Adrenal gland (tissue), 12 donors: ENCODE results near the gene PKNOX1. TPM values are rescaled to one million over a fixed set of nuclear protein-coding genes. Genes with fewer than 3 reads are reported as not detected.
A peak's percentile ranks its signal among the peaks of the same experiment; 100 is the strongest.
"Not testable (repeated sequence)": the region's sequence is repeated elsewhere in the genome, so short reads cannot be mapped to it uniquely, and the experiment has no call there.

Experiments
- DNase-seq, 7 donors: peaks; one replicate each; pipeline ENCODE4 v3.0.0-alpha.2; 2019 to 2020
- H3K27ac ChIP-seq, 5 donors: fragments of 200-600 bp; sonication (generic) in 4 of 5; 1 replicate in 3 of 5; 2 replicates in 2 of 5; pipeline versions ENCODE4 v1.5.1 to v1.8.0; 2016 to 2020; ENCODE audit warnings: mild to moderate bottlenecking in 1 of 5
- H3K27me3 ChIP-seq: fragments of 200-600 bp; 2 replicates; pipeline ENCODE4 v1.8.0; 2021
- H3K36me3 ChIP-seq, 2 donors: fragments of 200-600 bp; replicated peaks in 1 of 2; 1 replicate in 1 of 2; 2 replicates in 1 of 2; pipeline versions ENCODE4 v1.5.1 to v1.8.0; 2018 to 2022
- H3K4me1 ChIP-seq, 2 donors: fragments of 200-600 bp; replicated peaks in 1 of 2; 1 replicate in 1 of 2; 2 replicates in 1 of 2; pipeline versions ENCODE4 v1.5.1 to v1.8.0; 2018 to 2021
- H3K4me3 ChIP-seq, 4 donors: fragments of 200-600 bp; sonication (generic) in 3 of 4; one replicate each; pipeline ENCODE4 v1.5.1; 2016 to 2018
- H3K9me3 ChIP-seq, 3 donors: fragments of 200-600 bp; sonication (generic) in 1 of 3; replicated peaks in 1 of 3; 1 replicate in 2 of 3; 2 replicates in 1 of 3; pipeline versions ENCODE4 v1.5.1 to v1.8.0; 2016 to 2021
- POLR2A ChIP-seq, 2 donors: fragments of 450-650 bp; IDR thresholded peaks; one replicate each; pipeline ENCODE4 v1.6.1; 2017; ENCODE audit warnings: antibody characterized with exemption in 2 of 2, mild to moderate bottlenecking in 2 of 2, moderate library complexity in 1 of 2
- WGBS, 4 donors: extraction: QIAGEN DNeasy Blood & Tissue Kit in 2 of 4; methylation state at CpG; one replicate each; pipeline versions ENCODE4 v1.1.5 to v1.1.7; 2013 to 2017; 5-methylcytosine and 5-hydroxymethylcytosine counted together
- intact Hi-C, 2 donors: fragments of 100-400 bp; cut with DNase I; formaldehyde crosslinking; loops; one replicate each; pipeline versions ENCODE4 v1.14.1 to v1.15.0; 2022 to 2023
- polyA plus RNA-seq, 3 donors: library from polyadenylated mRNA; stranded (reverse); fragments of 200-250 nt in 2 of 3; fragments of 350-450 nt in 1 of 3; fragmentation: Illumina TruSeq in 1 of 3; extraction: RNeasy Lipid Tissue Mini Kit (QIAGEN cat#74804) in 1 of 3; gene quantifications; one replicate each; pipeline ENCODE4 v1.2.3, GENCODE V29; 2013 to 2014
- total RNA-seq, 9 donors: library from RNA; depleted of rRNA in 4 of 9; stranded (reverse); fragments of >200 nt in 4 of 9; fragments of 120-200 nt in 1 of 9; fragmentation: NEBNext Ultra II Directional in 1 of 9; extraction: Animal tissue kit (Norgen Biotek cat#: 25700) in 1 of 9; gene quantifications; one replicate each; pipeline versions ENCODE4 v1.1.0 to v1.2.4, GENCODE V29; 2013 to 2023
- TF ChIP-seq, protein P1 (sequence below), 6 experiments: fragments of 450-650 bp in 4 of 6; fragments of 200-600 bp in 2 of 6; sonication (generic) in 1 of 6; IDR thresholded peaks; 1 replicate in 5 of 6; 2 replicates in 1 of 6; pipeline versions ENCODE4 v1.5.1 to v1.8.0; 2016 to 2021; ENCODE audit warnings: antibody characterized with exemption in 6 of 6, mild to moderate bottlenecking in 2 of 6, moderate library complexity in 1 of 6
- donor health status: healthy with polysubstance abuse.
- donor health status: Bipolar disorder and iron deficiency.
- donor health status: DM: yes; HTN: yes; CAD: no.
- donor health status: DM: no; HTN: no; CAD: no.
- donor health status: DM: no; HTN: no; CAD: no.
- donor health status: DM: yes; HTN: yes; CAD: no.

Gene PKNOX1
- total and polyA plus RNA-seq, 12 donors = 8.2 to 21.7 (median 12.6) TPM

DNA sequence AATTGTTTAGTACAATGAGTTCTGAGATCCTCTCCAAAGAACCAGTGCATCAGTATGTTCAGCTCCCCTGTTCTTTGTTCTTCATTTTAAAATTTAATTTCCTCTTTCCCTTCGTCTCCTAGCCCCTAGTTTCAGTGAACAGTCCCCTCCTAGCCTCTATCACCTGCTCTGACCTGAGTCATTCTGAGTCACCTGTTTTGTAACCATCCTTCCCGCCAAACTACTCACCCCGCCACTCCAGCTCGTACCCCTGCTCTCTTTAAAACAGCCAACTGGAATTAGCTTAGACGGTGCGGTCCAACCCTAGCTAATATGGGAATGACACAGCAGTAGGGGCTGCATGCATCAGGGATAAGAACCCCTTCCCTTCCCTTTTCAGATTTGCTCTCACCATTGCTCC lies 32.1 kb upstream of the PKNOX1 start:
- DNase-seq = no peak
- WGBS, 4 donors = 69 to 95% (median 77%) methylated on average over 6 of the region's 6 CpGs
- H3K27me3 ChIP-seq = no peaks in the 10 kb centered on the region
- no peak overlapping the region for H3K4me3 ChIP-seq
- no peaks in the 10 kb centered on the region for H3K36me3 ChIP-seq
- no peak for TF ChIP-seq POLR2A (IDR thresholded peaks at IDR 0.05)
- TF ChIP-seq, protein P1, sequence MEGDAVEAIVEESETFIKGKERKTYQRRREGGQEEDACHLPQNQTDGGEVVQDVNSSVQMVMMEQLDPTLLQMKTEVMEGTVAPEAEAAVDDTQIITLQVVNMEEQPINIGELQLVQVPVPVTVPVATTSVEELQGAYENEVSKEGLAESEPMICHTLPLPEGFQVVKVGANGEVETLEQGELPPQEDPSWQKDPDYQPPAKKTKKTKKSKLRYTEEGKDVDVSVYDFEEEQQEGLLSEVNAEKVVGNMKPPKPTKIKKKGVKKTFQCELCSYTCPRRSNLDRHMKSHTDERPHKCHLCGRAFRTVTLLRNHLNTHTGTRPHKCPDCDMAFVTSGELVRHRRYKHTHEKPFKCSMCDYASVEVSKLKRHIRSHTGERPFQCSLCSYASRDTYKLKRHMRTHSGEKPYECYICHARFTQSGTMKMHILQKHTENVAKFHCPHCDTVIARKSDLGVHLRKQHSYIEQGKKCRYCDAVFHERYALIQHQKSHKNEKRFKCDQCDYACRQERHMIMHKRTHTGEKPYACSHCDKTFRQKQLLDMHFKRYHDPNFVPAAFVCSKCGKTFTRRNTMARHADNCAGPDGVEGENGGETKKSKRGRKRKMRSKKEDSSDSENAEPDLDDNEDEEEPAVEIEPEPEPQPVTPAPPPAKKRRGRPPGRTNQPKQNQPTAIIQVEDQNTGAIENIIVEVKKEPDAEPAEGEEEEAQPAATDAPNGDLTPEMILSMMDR (IDR thresholded peaks at IDR 0.05) = no peak
- no peak overlapping the region for H3K27ac ChIP-seq
- intact Hi-C loops = loop anchor here in 1 of 2 donors (10.0 kb wide), 1 partner anchor 53 kb away; no protein-coding TSS in a partner anchor
- H3K9me3 ChIP-seq = no peaks in the 10 kb centered on the region
- H3K4me1 ChIP-seq = peaks cover 0 to 5% of the 10 kb centered on the region in 2 donors

DNA sequence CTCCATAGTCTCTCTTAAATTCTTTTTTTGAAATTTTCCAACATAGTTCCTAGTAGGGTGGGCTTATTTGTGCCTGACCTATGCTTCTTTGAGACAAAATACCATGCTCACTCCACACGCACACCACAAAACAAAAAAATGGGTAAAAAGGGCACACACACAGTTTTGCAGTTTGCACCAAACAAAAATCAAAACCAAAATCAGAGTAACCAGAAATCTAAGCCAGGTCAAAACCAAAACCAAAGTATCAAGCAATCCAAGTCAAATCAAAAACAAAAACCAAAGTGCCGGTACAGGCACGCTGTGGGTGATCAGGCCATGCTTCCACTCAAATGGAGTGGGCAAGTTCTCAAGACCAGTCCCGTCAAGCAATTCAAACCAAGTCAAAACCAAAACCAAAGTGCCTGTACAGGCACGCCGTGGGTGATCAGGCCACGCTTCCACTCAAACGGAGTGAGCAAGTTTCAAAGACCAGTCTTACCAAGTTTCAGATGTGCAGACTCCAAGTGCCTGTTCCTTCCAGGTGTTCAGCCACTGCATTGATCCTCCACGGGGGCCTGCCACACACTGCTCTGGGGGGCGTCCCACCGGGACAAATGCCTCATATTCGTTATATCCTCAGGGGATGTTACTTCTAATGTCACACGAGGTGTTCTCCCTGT lies 25.1 kb upstream of the PKNOX1 start:
- not testable (repeated sequence) for H3K9me3 ChIP-seq, H3K27me3 ChIP-seq, H3K27ac ChIP-seq, H3K36me3 ChIP-seq, H3K4me1 ChIP-seq, DNase-seq, H3K4me3 ChIP-seq
- 85 to 94% (median 91%) methylated on average over 13 of the region's 13 CpGs for WGBS, 4 donors
- intact Hi-C loops = loop anchor here in 1 of 2 donors (10.0 kb wide), 1 partner anchor 46 kb away; no protein-coding TSS in a partner anchor

DNA sequence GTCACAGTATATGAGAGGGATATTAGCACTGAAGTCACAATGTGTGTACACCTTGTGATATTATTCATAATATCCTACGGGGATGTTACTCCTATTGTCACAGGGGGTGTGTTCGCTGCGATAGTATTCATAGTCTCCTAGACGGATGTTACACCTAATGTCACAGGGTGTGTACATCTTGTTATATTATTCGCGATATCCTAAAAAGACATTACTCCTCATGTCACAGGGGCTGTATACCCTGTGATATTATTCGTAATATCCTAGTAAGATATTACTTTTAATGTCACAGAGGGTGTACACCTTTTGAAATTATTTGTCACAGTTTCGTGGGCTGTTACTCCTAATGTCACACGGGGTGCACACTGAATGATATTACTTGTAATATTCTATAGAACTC lies 23.2 kb upstream of the PKNOX1 start:
- intact Hi-C loops, H3K27me3 ChIP-seq, H3K36me3 ChIP-seq, H3K4me3 ChIP-seq, H3K9me3 ChIP-seq, H3K27ac ChIP-seq, DNase-seq, H3K4me1 ChIP-seq: not testable (repeated sequence)
- 93 to 97% (median 95%) methylated on average over 9 of the region's 9 CpGs for WGBS, 4 donors

DNA sequence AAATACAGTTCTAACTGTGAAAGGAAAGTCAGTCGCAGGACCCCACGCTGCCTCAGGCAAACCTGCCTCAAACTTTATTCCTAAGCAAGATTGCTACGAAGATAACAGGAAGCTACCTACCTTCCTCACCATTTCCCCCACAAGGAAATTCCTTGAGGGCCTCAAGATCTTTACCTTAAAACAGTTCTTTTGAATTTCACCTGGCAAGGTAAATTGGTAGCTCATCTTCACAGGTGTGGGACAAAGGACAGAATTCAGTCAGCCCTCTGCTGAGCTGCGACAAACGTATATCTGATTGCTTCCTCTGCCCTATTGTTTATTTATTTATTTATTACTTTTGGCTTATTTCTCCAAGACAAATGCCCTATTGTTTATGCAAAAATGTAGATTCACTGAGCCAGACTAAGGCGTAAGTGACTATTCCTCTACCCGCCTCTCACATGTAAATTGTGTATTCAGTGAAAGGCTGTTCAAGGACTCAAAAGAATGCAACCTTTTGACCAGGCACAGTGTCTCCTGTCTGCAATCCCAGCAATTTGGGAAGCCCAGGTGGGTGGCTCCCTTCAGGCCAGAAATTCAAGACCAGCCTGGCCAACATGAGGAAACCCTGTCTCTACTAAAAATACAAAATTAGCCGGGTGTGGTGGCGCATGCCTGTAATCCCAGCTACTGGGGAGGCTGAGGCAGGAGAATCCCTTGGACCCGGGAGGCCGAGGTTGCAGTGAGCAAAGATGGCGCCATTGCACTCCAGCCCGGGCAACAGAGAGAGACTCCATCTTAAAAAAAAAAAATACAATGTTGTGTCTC lies 17.3 kb upstream of the PKNOX1 start:
- Histone ChIP-seq H3K4me3 (no peak overlapping the region), H3K9me3 (no peaks in the 10 kb centered on the region), H3K4me1 (no peaks in the 10 kb centered on the region), H3K27ac (no peak overlapping the region), H3K27me3 (no peaks in the 10 kb centered on the region), H3K36me3 (no peaks in the 10 kb centered on the region)
- intact Hi-C loops = no loop called here
- TF ChIP-seq, protein P1 (IDR thresholded peaks at IDR 0.05) = no peak
- TF ChIP-seq POLR2A (IDR thresholded peaks at IDR 0.05) = no peak
- DNase-seq = peak in 1 of 7 donors; percentile 14
- WGBS, 4 donors = 85 to 95% (median 90%) methylated on average over 13 of the region's 13 CpGs

DNA sequence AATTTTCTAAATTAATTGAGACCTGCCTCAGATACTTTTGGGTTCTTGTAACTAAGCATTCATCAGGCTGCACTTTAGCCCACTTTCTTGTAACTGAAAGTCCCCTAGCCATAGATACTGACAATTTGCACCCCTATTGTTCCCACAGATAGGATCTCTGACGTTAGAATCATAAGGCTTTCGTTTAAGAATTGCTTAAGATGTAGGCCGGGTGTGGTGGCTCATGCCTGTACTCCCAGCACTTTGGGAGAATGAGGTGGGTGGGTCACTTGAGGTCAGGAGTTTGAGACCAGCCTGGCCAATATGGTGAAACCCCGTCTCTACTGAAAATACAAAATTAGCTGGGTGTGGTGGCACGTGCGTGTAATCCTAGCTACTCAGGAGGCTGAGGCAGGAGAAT lies 16.2 kb upstream of the PKNOX1 start:
- WGBS, 4 donors = 74 to 77% (median 76%) methylated on average over 6 of the region's 6 CpGs
- DNase-seq = peak in 1 of 7 donors; percentile 10
- H3K36me3 ChIP-seq, intact Hi-C loops, H3K9me3 ChIP-seq, H3K27ac ChIP-seq, H3K4me3 ChIP-seq, H3K27me3 ChIP-seq, H3K4me1 ChIP-seq: not testable (repeated sequence)
